GM18526 (cell line): ENCODE data around the gene DAB1.

Source experiments
- POLR2A ChIP-seq: IDR thresholded peaks from 3 replicates; pipeline ENCODE4 v1.6.1; 2011; ENCODE audit not compliant: insufficient read length; ENCODE audit errors: extremely low read depth

The DAB1 gene

GRCh38 chr1:57160594-57160993 is 263.3 kb downstream of the DAB1 start:
- TF ChIP-seq POLR2A, result no peak

- no peak for TF ChIP-seq POLR2A
Measured at GRCh38 chr1:57158604-57158998, 265.3 kb downstream of the DAB1 start.

- no peak for TF ChIP-seq POLR2A
Measured at GRCh38 chr1:57157818-57158603, 265.8 kb downstream of the DAB1 start.

GRCh38 chr1:57156907-57157306 is 267.0 kb downstream of the DAB1 start:
- TF ChIP-seq POLR2A, result no peak

- no peak for TF ChIP-seq POLR2A
Measured at GRCh38 chr1:57146100-57146499, 277.8 kb downstream of the DAB1 start.

- TF ChIP-seq POLR2A, result no peak
Measured at GRCh38 chr1:57142999-57143398, 280.9 kb downstream of the DAB1 start.

GRCh38 chr1:57142169-57142568 is 281.7 kb downstream of the DAB1 start:
- TF ChIP-seq POLR2A, result no peak

- TF ChIP-seq POLR2A, result no peak
Measured at GRCh38 chr1:57138432-57139078, 285.3 kb downstream of the DAB1 start.

GRCh38 chr1:57137980-57138379 is 285.9 kb downstream of the DAB1 start:
- TF ChIP-seq POLR2A, result no peak

- no peak for TF ChIP-seq POLR2A
Measured at GRCh38 chr1:57134803-57135202, 289.1 kb downstream of the DAB1 start.

GRCh38 chr1:57133686-57134085 is 290.2 kb downstream of the DAB1 start:
- TF ChIP-seq POLR2A, result no peak

- no peak for TF ChIP-seq POLR2A
Measured at GRCh38 chr1:57132993-57133622, 290.8 kb downstream of the DAB1 start.

GRCh38 chr1:57131701-57132394 is 292.0 kb downstream of the DAB1 start:
- no peak for TF ChIP-seq POLR2A

GRCh38 chr1:57131257-57131656 is 292.6 kb downstream of the DAB1 start:
- no peak for TF ChIP-seq POLR2A

- no peak for TF ChIP-seq POLR2A
Measured at GRCh38 chr1:57129865-57130264, 294.0 kb downstream of the DAB1 start.

- no peak for TF ChIP-seq POLR2A
Measured at GRCh38 chr1:57127976-57128375, 295.9 kb downstream of the DAB1 start.
